Measurements from ENCODE around the gene CCDC92. TPM values are rescaled to one million over a fixed set of nuclear protein-coding genes. Genes with fewer than 3 reads are reported as not detected.

Gene CCDC92, protein sequence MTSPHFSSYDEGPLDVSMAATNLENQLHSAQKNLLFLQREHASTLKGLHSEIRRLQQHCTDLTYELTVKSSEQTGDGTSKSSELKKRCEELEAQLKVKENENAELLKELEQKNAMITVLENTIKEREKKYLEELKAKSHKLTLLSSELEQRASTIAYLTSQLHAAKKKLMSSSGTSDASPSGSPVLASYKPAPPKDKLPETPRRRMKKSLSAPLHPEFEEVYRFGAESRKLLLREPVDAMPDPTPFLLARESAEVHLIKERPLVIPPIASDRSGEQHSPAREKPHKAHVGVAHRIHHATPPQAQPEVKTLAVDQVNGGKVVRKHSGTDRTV
- total RNA-seq (2021; ENCODE audit: unreplicated experiment) (53.7 TPM), Bru-seq, nascent RNA (percentile 77 among the genes with signal in this experiment), BruChase-seq, experiment 1, labeled RNA remaining after a 2-hour chase (percentile 92 among the genes with signal in this experiment), BruChase-seq, experiment 2, labeled RNA remaining after a 6-hour chase (percentile 79 among the genes with signal in this experiment)
- polyA plus RNA-seq (2012; ENCODE audit: insufficient read length): 77.2 TPM
- long read RNA-seq, full-length matches to known transcripts: 55 of 141 reads
- long read RNA-seq, partial matches to known transcripts: 2 of 141 reads
- long read RNA-seq, other reads (novel, unspliced or antisense): 84 of 141 reads

DNA sequence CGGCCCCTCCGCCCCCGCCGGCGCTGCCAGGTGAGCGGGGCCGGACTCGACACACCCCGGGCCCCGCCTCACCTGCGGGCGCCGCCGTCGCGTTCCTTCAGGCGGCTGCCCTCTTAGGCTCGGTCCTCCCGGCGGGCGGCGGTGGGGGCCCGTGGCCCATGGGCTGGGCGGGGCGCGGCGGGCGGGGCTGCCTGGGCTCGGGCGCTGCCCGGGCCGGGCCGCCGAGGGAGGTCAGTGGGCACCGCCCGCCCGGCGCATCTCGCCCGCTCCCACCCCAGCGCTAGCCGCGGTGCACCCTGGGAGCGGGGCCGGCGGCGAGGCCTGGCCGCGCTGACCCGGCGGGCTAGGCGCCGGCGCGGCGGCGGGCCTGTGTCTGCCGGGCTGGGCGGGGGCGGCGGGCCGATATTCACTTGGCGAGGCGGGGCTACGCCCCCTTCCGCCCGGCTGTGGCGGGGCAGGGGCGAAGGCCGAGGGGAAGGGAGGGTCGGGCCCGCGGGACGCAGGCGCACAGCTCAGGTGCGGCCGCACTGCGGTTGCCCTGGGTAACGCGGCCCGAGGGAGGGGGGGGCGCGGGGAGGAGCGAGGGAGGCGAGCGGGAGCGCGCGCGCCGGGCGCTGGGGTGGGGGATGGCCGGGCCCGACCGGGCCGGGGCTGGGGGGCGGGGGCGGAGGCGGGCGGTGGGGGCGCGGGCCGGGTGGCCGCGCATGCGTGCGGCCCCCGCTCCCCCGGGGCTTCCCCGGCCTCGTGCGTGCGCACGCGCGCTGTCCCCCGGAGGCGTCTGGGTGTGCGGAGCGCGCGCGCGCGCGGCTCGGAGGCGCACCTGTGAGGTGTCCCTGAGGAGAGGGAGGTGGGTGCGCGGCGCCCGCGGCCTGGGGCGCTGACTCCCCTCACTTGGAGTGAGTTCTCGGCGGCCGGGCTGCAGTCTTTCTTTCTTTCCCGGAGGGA is at the start of gene CCDC92, which contains the start of gene ZNF664:
TSS of gene CCDC92 (minus strand) at position 375 of the 945 bp plus-strand sequence. CDS start 28,526 bp downstream, outside the sequence.
TSS of gene ZNF664 (plus strand) at position 759 of the 945 bp plus-strand sequence. CDS start 38,930 bp downstream, outside the sequence.
- intact Hi-C loops (cut with micrococcal nuclease; ENCODE audit: unreplicated experiment): no loop called here
- DNase-seq (ENCODE audit: low read depth, low spot score): no peak
- CTCF ChIA-PET: no interaction called here
- TF ChIP-seq, protein P1, sequence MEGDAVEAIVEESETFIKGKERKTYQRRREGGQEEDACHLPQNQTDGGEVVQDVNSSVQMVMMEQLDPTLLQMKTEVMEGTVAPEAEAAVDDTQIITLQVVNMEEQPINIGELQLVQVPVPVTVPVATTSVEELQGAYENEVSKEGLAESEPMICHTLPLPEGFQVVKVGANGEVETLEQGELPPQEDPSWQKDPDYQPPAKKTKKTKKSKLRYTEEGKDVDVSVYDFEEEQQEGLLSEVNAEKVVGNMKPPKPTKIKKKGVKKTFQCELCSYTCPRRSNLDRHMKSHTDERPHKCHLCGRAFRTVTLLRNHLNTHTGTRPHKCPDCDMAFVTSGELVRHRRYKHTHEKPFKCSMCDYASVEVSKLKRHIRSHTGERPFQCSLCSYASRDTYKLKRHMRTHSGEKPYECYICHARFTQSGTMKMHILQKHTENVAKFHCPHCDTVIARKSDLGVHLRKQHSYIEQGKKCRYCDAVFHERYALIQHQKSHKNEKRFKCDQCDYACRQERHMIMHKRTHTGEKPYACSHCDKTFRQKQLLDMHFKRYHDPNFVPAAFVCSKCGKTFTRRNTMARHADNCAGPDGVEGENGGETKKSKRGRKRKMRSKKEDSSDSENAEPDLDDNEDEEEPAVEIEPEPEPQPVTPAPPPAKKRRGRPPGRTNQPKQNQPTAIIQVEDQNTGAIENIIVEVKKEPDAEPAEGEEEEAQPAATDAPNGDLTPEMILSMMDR (IDR thresholded peaks at IDR 0.05): peak; percentile 34
- TF ChIP-seq REST (IDR thresholded peaks at IDR 0.05; ENCODE audit: insufficient read depth in 1 of 2, low read depth in 2 of 2, low read length in 1 of 2) (no peak), TCF7L2 (IDR thresholded peaks at IDR 0.05; ENCODE audit: low read depth, low read length) (no peak), SIN3A (IDR thresholded peaks at IDR 0.05; ENCODE audit: borderline replicate concordance, insufficient read depth, low read depth, low read length) (peak; percentile 31; the same call in 1 of the 2 replicates), POLR2AphosphoS5 (IDR thresholded peaks at IDR 0.05; ENCODE audit: low read depth, low read length) (peak; percentile 52; the same call in 1 of the 2 replicates)
- in situ Hi-C loops (cut with HindIII; ENCODE audit: low pct_unique_long_range_greater_than_20kb, low sequenced_read_pairs): no loop called here
- Histone ChIP-seq H3K27me3 (ENCODE audit: control insufficient read depth, insufficient read depth, low read length) (no peaks in the 10 kb centered on the region), H3K36me3 (ENCODE audit: control insufficient read depth, insufficient read depth, low read length) (peaks cover 8% of the 10 kb centered on the region), H3K4me1 (ENCODE audit: control insufficient read depth, insufficient read depth, low read length) (peaks cover 12% of the 10 kb centered on the region), H3K4me3 (ENCODE audit: low read depth in 2 of 2, low read length in 2 of 2) (peak within 1 kb of the TSS; percentile 82 to 85), H3K9me3 (ENCODE audit: control insufficient read depth, insufficient read depth, low read depth, low read length) (no peaks in the 10 kb centered on the region), H3K27ac (ENCODE audit: low read length) (peak within 1 kb of the TSS; percentile 82)
- BruUV-seq (replicated peaks): no TSS peak
- POLR2A ChIA-PET: interaction anchor here (0.6 kb wide), 1 partner anchor 72 kb away, joined by 3 read pairs; no protein-coding TSS in a partner anchor
- ATAC-seq: peak; percentile 93

DNA sequence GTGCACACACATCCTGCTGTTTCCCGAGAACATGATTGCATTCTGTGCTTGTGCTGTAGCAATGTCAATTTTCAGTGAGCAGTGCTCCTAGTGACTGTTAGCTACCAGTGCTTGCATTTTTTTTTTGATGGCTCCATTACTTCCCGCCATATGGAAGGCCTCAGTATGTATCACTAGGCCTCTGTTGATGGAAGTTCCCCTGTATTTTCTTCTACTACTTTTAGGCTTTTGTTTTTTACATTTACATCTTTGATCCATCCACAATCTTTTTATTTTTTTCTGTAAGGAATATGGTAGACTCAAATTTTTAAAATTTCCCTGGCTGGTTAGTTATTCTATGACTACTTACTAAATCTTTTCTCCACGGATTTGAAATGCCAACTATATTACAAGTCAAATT is 49.5 kb upstream of the CCDC92 start:
- Histone ChIP-seq H3K27me3 (ENCODE audit: control insufficient read depth, insufficient read depth, low read length) (no peaks in the 10 kb centered on the region), H3K4me3 (ENCODE audit: low read depth in 2 of 2, low read length in 2 of 2) (no peak overlapping the region), H3K9me3 (ENCODE audit: control insufficient read depth, insufficient read depth, low read depth, low read length) (no peaks in the 10 kb centered on the region), H3K4me1 (ENCODE audit: control insufficient read depth, insufficient read depth, low read length) (no peaks in the 10 kb centered on the region), H3K36me3 (ENCODE audit: control insufficient read depth, insufficient read depth, low read length) (no peaks in the 10 kb centered on the region), H3K27ac (ENCODE audit: low read length) (no peak overlapping the region)
- ATAC-seq (no peak), DNase-seq (ENCODE audit: low read depth, low spot score) (no peak)
- POLR2A ChIA-PET: no interaction called here
- intact Hi-C loops (cut with micrococcal nuclease; ENCODE audit: unreplicated experiment) (no loop called here), in situ Hi-C loops (cut with HindIII; ENCODE audit: low pct_unique_long_range_greater_than_20kb, low sequenced_read_pairs) (no loop called here)
- TF ChIP-seq REST (IDR thresholded peaks at IDR 0.05; ENCODE audit: insufficient read depth in 1 of 2, low read depth in 2 of 2, low read length in 1 of 2) (no peak), TCF7L2 (IDR thresholded peaks at IDR 0.05; ENCODE audit: low read depth, low read length) (no peak), SIN3A (IDR thresholded peaks at IDR 0.05; ENCODE audit: borderline replicate concordance, insufficient read depth, low read depth, low read length) (no peak), POLR2AphosphoS5 (IDR thresholded peaks at IDR 0.05; ENCODE audit: low read depth, low read length) (no peak)
- TF ChIP-seq, protein P1 (IDR thresholded peaks at IDR 0.05): no peak
- CTCF ChIA-PET: no interaction called here
- no TSS peak for BruUV-seq (replicated peaks)
